GM12872 (cell line): ENCODE measurements around the gene SHISA9.

ENCODE experiments used
- CTCF ChIP-seq: IDR thresholded peaks from 3 replicates; pipeline ENCODE4 v1.5.1; 2011; ENCODE audit warnings: low read depth, mild to moderate bottlenecking, low read length, moderate library complexity; ENCODE audit not compliant: insufficient read depth

The SHISA9 gene

GRCh38 chr16:12901597-12902461, at the start of gene SHISA9:
TSS of gene SHISA9 (plus strand) at chr16:12901598.
- TF ChIP-seq CTCF = no peak

DNA sequence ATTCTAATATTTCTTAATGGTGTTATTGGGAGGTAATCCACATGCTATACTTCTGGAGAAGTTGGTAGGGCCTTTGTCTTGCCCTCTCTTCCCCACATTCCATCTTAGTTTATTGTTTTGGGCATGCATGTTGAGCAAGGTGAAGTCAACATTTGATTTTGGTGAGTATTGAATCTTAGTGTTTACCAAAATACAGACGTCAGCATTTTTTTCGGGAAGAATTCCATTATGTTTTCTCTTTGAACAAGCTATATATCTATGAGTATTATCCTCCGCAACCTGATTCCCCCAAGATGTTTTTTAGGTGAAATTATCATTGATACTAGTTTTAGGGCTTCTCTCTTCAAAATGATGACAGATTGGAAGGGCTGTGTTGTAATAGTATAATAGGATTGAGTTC, 47.4 kb upstream of the SHISA9 start:
- TF ChIP-seq CTCF = no peak

DNA sequence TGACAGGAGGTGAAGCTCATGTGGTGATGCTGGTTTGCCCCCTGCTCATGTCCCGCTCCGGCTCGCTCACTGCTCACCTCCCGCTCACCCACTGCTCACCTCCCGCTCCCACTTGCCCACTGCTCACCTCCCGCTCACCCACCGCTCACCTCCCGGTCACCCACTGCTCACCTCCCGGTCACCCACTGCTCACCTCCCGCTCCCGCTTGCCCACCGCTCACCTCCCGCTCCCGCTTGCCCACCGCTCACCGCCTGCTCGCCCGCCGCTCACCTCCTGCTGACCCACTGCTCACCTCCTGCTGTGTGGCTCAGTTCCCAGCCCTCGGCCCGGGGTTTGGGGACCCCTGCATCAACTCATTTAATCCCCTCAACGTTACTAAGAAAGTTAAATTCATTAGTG, 39.1 kb upstream of the SHISA9 start:
- TF ChIP-seq CTCF = no peak

DNA sequence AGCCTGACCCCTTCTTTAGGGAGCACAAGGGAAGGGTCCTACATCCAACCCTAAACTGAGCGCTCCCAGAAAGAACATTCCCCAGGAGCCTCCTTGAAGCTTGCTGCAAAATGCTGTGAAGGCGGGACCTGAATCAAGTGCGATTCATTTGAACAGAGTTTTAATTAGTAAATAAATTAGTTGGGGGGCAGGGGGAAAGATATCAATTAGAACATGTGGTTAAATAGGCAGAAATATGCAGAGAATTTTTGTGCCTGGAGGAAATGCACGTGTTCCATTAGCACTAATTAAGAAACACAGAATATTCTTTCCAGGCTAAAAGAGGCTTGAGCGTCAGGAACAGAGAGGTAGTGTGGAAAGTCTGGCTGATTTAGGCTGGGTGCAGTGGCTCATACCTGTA, 38.5 kb upstream of the SHISA9 start:
- TF ChIP-seq CTCF = no peak

GRCh38 chr16:12866981-12867551, 34.3 kb upstream of the SHISA9 start:
- no peak for TF ChIP-seq CTCF

- TF ChIP-seq CTCF = no peak
Measured at GRCh38 chr16:12868169-12868568, 33.2 kb upstream of the SHISA9 start.

DNA sequence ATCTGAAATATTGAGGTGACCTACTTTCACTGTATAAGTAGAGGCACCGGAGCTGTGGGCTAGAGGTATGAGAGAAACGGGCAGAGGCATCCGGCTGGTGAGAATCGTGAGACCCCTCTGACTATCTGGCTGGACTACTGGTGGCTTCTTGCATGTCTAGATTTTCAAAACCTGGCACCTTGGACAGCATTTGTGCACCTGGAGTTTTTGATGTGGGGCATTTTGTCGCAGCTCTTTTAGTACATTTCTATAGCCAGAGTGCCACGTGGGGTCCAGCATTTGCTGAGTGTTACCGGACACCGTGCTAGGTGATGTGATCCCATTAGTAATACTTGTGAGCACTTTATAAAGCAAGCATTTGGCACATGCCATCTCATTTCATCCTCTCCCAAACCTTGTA, 32.6 kb upstream of the SHISA9 start:
- TF ChIP-seq CTCF = no peak
